Thymus (tissue), 11 donors: Measurements from ENCODE around the gene CCDC57. TPM values are rescaled to one million over a fixed set of nuclear protein-coding genes. Genes with fewer than 3 reads are reported as not detected.

Experiments
- DNase-seq, 9 donors: peaks; one replicate each; pipeline ENCODE4 v3.0.0-alpha.2; 2013; ENCODE audit warnings: low spot score in 9 of 9, low read depth in 6 of 9, missing footprints in 1 of 9
- H3K27ac ChIP-seq, 2 donors: one replicate each; pipeline ENCODE4 v1.5.1; 2013; ENCODE audit warnings: control low read depth in 1 of 2, low read depth in 1 of 2, low read length in 1 of 2, mild to moderate bottlenecking in 1 of 2, moderate library complexity in 1 of 2
- H3K27me3 ChIP-seq, 2 donors: one replicate each; pipeline ENCODE4 v1.5.1; 2013; ENCODE audit warnings: low read length in 1 of 2; ENCODE audit not compliant: control insufficient read depth in 2 of 2, insufficient read depth in 1 of 2
- H3K36me3 ChIP-seq, 2 donors: one replicate each; pipeline ENCODE4 v1.5.1; 2013; ENCODE audit warnings: low read length in 1 of 2, mild to moderate bottlenecking in 1 of 2, moderate library complexity in 1 of 2; ENCODE audit not compliant: control insufficient read depth in 2 of 2, insufficient read depth in 2 of 2
- H3K4me1 ChIP-seq, 2 donors: one replicate each; pipeline ENCODE4 v1.5.1; 2013; ENCODE audit warnings: low read length in 2 of 2; ENCODE audit not compliant: control insufficient read depth in 2 of 2, insufficient read depth in 2 of 2
- H3K4me3 ChIP-seq, 2 donors: one replicate each; pipeline ENCODE4 v1.5.1; 2013; ENCODE audit warnings: low read length in 2 of 2, control low read depth in 1 of 2, mild to moderate bottlenecking in 1 of 2
- H3K9me3 ChIP-seq, 2 donors: one replicate each; pipeline ENCODE4 v1.5.1; 2013; ENCODE audit warnings: low read length in 1 of 2, mild to moderate bottlenecking in 1 of 2; ENCODE audit not compliant: control insufficient read depth in 2 of 2, insufficient read depth in 1 of 2
- WGBS: extraction: QIAGEN DNeasy Blood & Tissue Kit; methylation state at CpG from one replicate; pipeline ENCODE4 v1.1.7; 2013; 5-methylcytosine and 5-hydroxymethylcytosine counted together
- polyA plus RNA-seq: library from polyadenylated mRNA; stranded (reverse); fragments of 200-250 nt; gene quantifications from one replicate; pipeline ENCODE4 v1.2.3, GENCODE V29; 2013
- total RNA-seq: library from RNA; stranded (reverse); fragments of 120-200 nt; gene quantifications from one replicate; pipeline ENCODE4 v1.2.4, GENCODE V29; 2013
- donor health status: healthy.

The CCDC57 gene
- total and polyA plus RNA-seq, 2 donors = 39.3 to 122 TPM

DNA sequence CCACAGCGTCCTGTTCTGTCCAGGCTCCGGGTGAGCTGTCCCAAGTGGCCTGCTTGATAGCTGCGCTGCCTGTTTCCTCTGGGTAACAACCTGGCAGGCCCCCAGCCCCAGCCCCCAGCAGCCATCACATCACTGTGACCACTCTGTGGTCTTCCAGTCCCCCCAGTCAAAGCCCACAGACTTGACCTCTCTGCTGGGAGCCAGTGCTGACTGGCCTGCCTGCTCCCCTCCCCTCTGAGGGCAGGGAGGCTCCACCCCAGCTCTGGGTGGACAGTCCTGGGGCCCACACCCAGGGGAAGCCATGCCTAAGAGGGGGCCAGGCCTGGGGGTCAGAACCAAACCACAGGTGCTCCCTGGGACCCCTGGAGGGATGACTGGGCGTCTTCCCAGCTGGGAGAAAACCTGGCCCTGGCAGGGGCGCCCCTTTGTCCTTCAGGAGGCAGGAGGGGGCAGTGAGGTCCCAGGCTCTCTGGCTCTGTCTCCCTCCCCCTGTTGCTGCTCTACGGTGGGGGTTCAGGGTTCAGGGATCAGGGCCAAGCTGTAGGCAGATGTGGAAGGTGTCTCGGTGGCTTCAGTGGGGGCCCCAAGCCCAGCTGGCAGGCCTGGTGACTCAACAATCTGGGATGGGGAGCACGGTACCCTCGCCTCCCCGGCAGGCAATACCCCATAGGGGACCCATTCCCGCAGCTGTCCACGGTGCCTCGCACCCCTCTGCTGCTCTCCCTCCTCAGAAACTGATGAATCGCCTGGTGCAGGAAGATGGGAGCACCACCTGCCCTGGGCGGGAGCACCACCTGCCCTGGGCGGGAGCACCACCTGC lies 14.4 kb upstream of the CCDC57 start:
- Histone ChIP-seq H3K36me3 (no peaks in the 10 kb centered on the region), H3K4me1 (peaks cover 30 to 33% of the 10 kb centered on the region in 2 donors), H3K9me3 (peaks cover 0 to 18% of the 10 kb centered on the region in 2 donors), H3K27me3 (peaks cover 32 to 59% of the 10 kb centered on the region in 2 donors), H3K27ac (no peak overlapping the region), H3K4me3 (no peak overlapping the region)
- DNase-seq = no peak
- 87% methylated on average over 16 of the region's 16 CpGs for WGBS

GRCh38 chr17:82226146-82226808 lies 13.6 kb upstream of the CCDC57 start:
- no peaks in the 10 kb centered on the region for H3K36me3 ChIP-seq
- no peak for DNase-seq
- H3K4me1 ChIP-seq = peaks cover 26% of the 10 kb centered on the region in 2 donors
- 91% methylated on average over 15 of the region's 15 CpGs for WGBS
- no peak overlapping the region for H3K27ac ChIP-seq
- H3K27me3 ChIP-seq = peaks cover 25 to 52% of the 10 kb centered on the region in 2 donors
- H3K4me3 ChIP-seq = no peak overlapping the region
- peaks cover 0 to 18% of the 10 kb centered on the region in 2 donors for H3K9me3 ChIP-seq

- H3K27ac ChIP-seq = no peak overlapping the region
- 96% methylated on average over 24 of the region's 24 CpGs for WGBS
- H3K9me3 ChIP-seq = peaks cover 0 to 14% of the 10 kb centered on the region in 2 donors
- peaks cover 17 to 44% of the 10 kb centered on the region in 2 donors for H3K27me3 ChIP-seq
- H3K4me3 ChIP-seq = no peak overlapping the region
- DNase-seq = no peak
- peaks cover 20 to 21% of the 10 kb centered on the region in 2 donors for H3K4me1 ChIP-seq
- no peaks in the 10 kb centered on the region for H3K36me3 ChIP-seq
Measured at GRCh38 chr17:82225368-82226029, 12.9 kb upstream of the CCDC57 start.

- peaks cover 0 to 16% of the 10 kb centered on the region in 2 donors for H3K9me3 ChIP-seq
- no peak overlapping the region for H3K4me3 ChIP-seq
- no peaks in the 10 kb centered on the region for H3K36me3 ChIP-seq
- peaks cover 9 to 40% of the 10 kb centered on the region in 2 donors for H3K27me3 ChIP-seq
- H3K4me1 ChIP-seq = peaks cover 12 to 14% of the 10 kb centered on the region in 2 donors
- DNase-seq = no peak
- 87% methylated on average over 8 of the region's 8 CpGs for WGBS
- no peak overlapping the region for H3K27ac ChIP-seq
Measured at GRCh38 chr17:82224666-82225065, 12.0 kb upstream of the CCDC57 start.

DNA sequence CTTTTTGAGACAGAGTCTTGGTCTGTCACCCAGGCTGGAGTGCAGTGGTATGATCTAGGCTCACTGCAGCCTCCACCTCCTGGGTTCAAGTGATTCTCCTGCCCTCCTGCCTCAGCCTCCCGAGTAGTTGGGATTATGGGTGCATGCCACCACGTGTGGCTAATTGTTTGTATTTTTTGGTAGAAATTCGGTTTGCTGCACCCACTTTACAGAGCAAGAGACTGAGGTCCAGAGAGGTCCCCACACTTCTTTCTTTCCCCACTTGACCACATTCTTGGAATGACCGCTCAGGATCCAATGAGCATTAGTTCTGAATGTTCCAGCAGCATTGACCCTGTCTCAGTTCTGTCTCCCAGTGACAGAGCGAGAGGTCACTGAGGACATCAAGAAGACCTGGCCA lies 10.9 kb upstream of the CCDC57 start:
- H3K4me3 ChIP-seq = no peak overlapping the region
- 91% methylated on average over 5 of the region's 5 CpGs for WGBS
- peaks cover 8 to 9% of the 10 kb centered on the region in 2 donors for H3K4me1 ChIP-seq
- H3K9me3 ChIP-seq = peaks cover 0 to 16% of the 10 kb centered on the region in 2 donors
- H3K27ac ChIP-seq = no peak overlapping the region
- H3K36me3 ChIP-seq = no peaks in the 10 kb centered on the region
- no peak for DNase-seq
- H3K27me3 ChIP-seq = peaks cover 0 to 32% of the 10 kb centered on the region in 2 donors

- Histone ChIP-seq H3K9me3 (peaks cover 0 to 16% of the 10 kb centered on the region in 2 donors), H3K36me3 (no peaks in the 10 kb centered on the region), H3K4me3 (no peak overlapping the region), H3K27me3 (peaks cover 0 to 25% of the 10 kb centered on the region in 2 donors), H3K27ac (no peak overlapping the region), H3K4me1 (peaks cover 3 to 4% of the 10 kb centered on the region in 2 donors)
- DNase-seq = no peak
- 86% methylated on average over 10 of the region's 10 CpGs for WGBS
Measured at GRCh38 chr17:82222816-82223215, 10.2 kb upstream of the CCDC57 start.

DNA sequence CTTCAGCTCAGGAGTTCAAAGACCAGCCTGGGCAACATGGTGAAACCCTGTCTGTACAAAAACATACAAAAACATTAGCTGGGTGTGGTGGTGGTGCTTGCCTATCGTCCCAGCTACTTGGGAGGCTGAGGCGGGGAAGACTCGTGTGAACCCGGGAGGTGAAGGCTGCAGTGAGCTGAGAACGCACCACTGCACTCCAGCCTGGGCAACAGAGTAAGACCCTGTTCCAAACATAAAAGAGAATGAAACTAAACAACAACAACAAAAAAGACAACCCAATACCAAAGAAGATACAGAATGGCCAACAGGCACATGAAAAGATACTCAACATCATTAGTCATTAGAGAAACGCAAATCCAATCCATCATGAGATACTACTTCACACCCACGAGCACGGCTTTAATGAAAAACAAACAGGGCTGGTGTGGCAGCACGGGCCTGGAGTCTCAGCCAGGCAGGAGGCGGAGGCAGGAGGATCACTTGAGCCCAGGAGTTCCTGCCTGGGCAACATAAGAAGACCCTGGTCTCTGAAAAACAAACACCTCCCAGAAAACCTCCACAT lies 8.8 kb upstream of the CCDC57 start:
- Histone ChIP-seq H3K4me3 (no peak overlapping the region), H3K4me1 (peaks cover 0 to 9% of the 10 kb centered on the region in 2 donors), H3K27ac (no peak overlapping the region), H3K9me3 (peaks cover 0 to 16% of the 10 kb centered on the region in 2 donors), H3K27me3 (peaks cover 0 to 11% of the 10 kb centered on the region in 2 donors), H3K36me3 (no peaks in the 10 kb centered on the region)
- WGBS = 95% methylated on average over 10 of the region's 10 CpGs
- no peak for DNase-seq

GRCh38 chr17:82219753-82220709 lies 7.4 kb upstream of the CCDC57 start:
- peaks cover 0 to 13% of the 10 kb centered on the region in 2 donors for H3K4me1 ChIP-seq
- peaks cover 0 to 9% of the 10 kb centered on the region in 2 donors for H3K9me3 ChIP-seq
- peaks cover 0 to 4% of the 10 kb centered on the region in 2 donors for H3K27me3 ChIP-seq
- H3K27ac ChIP-seq = no peak overlapping the region
- H3K4me3 ChIP-seq = no peak overlapping the region
- no peaks in the 10 kb centered on the region for H3K36me3 ChIP-seq
- no peak for DNase-seq
- WGBS = 94% methylated on average over 11 of the region's 11 CpGs
